ENCODE measurements around the gene RHBDD1.
"Not testable (repeated sequence)": the region's sequence is repeated elsewhere in the genome, so short reads cannot be mapped to it uniquely, and the experiment has no call there.

Gene RHBDD1

DNA sequence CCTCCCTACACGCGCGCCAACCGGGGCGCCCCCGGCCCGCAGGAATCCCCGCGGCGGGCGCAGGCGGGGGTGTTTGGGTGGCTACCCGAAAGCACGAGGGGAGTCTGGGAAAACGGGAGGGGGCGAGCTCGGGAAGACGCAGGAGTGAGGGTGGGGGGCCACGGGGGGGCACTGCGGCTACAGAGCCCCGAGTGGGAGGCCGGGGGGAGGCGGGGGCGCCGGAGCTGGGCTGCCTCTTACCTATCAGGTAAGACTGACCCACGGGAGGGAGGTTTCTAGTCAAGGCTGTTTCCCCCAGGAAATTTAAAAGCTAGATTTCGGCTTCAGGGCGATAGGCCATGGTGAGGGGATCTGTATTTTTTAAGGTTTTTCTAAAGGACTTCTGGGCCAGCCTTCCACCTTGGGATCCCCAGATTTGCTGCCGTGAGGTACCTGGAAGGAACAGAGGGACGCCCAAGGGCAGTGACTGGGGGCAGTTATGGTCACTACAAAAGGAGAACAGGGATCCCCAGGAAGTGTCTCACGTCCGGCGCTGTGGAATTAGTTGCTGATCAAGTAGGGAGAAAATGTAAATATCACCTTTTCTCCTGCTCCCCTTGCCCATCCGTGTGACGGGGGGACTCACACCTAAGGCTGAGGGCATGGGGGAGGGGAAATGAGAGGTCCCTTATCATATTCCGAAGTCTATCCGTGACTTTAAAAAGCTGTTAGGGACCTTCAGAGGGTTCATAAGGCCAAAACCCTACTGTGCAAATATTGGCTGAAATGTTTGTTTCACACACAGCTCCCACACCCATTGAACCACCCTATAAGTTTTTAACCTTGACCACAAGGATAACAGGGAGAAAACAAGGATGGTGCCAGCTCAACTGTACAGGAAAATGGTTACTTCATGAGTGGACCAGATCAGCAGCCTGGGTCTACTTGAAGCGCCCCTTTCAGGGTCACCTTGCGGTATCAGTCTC lies 35.6 kb upstream of the RHBDD1 start:
- no peak for DNase-seq (ENCODE audit: low spot score)

DNA sequence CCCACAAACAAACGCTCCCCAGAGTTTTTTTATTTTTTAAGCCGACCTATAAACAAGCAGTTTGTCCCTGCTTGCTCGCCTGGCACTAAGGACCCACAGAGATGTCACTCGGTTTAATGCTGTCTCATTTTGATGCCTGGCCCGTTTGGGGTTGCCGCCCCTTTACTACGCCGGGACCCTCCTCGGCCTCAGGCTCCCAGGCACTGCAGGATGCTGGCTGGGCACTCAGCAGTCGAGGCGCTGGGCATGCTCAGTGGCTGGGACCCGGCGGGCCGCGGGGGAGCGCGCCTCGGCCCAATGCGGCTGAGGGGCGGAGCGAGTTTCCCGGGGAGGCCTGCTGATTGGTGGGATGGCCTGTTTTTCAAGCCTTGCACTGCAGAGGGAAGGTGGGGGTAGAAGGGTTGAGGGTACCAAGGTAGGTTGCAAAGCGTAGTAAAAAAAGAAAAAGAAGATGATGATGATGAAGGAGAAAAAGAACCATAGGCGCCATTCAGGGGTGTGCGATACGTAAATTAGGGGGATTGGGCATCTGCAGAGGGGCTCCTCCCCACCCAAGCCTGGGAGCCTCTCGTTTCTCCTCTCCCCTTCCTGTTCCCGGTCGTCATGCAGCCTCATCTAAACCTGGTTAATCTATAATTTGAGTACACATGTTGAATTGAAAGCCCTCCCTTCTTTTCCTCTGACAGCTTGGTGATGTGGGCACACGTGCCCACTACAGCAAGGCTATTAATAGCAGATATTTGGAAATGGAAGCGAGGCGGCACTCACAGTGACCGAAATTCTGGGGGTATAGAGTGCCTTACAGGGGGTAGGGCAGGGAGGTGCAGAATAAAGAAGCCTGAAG lies 34.7 kb upstream of the RHBDD1 start:
- DNase-seq (ENCODE audit: low spot score): peak; percentile 90

DNA sequence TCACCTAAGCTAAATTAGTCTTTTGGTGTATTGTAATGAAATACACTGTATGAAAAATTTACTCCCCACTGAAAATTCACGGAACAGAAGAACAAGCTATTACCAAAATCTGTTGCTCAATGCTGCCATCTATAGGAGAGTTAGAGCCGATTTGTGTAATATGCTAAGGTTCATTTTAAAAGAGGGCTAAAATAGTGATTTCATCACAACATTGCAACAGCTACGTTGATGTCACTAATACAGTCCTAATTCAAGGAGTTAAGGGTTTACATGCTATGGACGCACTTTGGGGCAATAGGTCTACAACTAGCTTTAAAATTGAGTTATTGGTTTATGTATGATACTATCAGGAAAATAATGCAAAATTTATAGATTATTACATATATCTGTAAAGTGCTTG lies 33.3 kb upstream of the RHBDD1 start:
- DNase-seq (ENCODE audit: low spot score): peak; percentile 24

DNA sequence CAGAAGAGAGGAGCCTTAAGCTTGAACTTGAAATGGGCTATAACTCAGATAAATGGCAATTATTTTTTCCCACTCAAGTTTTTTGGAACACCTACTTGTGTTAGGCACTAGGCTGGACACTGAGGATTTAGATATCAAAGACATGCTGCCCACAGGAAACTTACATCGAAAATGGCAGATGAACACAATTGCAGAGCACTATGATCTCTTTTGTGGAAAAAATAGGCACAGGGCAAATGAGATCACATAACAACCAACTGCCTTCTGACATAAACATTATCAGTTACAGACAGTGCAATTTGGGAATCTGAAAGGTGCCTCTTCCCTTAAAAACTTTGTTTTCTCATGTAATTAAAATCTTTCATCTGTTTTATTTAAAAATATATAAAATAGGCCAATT lies 32.4 kb upstream of the RHBDD1 start:
- no peak for DNase-seq (ENCODE audit: low spot score)

DNA sequence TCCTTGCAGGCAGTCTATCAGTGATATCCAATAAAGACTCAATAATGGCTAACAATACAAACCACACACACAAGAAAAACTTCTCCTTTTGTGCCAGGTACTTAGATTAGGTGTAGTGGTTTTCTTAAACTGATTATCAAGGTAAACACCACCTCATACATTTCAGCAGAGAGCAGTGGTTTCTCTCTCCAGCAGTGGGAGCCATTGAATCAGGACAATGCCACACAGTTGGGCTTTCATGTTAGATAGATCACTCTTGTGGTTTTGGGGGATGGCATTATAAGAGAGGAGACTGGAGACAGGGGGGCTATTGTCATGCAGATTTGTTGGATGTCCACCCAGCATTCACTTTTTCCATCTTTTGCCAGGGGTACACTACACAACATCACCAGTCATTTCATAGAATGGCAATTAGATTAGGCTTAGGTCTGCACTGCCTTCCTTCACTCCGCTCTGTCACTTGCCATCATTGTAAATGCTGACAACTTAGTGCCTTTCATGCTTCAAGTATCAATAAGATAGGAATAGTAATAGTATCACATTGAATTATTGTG lies 22.6 kb upstream of the RHBDD1 start:
- peak; percentile 45 for DNase-seq (ENCODE audit: low spot score)

DNA sequence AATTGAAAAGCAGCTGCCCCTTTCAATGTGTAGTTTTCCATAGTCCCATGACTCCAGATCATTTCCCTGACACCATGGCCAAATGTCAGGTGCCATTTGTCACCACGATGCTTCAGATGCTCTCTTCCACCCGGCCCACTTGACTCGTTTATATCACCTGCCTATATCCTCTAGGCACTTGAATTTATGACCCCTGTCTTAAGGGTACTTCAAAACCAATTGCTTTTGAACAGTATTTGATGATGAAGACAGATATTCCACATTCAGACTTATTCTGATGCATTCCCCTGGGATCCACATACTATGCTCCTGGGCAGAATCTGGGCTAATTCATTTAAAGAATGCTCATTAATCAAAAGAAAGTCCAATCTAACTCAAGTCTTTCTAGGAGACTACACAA lies 16.9 kb upstream of the RHBDD1 start:
- DNase-seq (ENCODE audit: low spot score): no peak

DNA sequence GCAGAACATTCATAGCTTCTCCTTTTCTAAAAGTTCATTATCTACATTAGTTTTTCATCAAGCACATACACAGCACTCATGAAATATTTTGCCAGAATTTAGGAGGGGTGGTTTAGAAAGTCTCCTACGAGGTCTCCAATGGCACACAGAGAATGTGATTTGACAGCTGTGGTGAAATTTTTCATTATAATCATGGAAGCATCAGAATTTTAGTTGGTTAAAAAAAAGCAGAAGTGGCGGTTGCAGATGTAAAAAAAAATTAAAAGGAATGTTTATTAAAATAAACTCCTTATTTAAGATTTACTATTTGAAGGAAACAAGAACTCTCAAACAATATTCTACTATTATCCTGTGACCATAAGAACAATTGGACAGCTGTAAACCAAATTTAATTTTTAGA lies 10.8 kb upstream of the RHBDD1 start:
- no peak for DNase-seq (ENCODE audit: low spot score)

DNA sequence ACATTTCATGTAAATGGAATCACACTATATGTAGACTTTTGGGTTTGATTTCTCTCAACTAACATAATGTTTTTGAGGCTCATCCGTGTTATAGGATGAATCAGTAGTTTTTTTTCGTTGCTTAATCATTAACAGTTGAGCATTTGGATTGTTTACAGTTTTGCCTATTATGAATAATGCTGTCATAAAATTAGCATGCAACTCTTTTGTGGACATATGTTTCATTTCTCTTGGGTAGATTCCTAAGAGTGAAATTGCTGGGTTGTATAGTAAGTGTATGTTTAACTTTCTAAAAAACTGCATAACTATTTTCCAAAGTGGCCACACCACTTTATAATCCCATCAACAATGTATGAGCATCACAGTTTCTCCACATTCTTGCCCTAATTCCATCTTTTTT lies 7.7 kb upstream of the RHBDD1 start:
- no peak for DNase-seq (ENCODE audit: low spot score)

DNA sequence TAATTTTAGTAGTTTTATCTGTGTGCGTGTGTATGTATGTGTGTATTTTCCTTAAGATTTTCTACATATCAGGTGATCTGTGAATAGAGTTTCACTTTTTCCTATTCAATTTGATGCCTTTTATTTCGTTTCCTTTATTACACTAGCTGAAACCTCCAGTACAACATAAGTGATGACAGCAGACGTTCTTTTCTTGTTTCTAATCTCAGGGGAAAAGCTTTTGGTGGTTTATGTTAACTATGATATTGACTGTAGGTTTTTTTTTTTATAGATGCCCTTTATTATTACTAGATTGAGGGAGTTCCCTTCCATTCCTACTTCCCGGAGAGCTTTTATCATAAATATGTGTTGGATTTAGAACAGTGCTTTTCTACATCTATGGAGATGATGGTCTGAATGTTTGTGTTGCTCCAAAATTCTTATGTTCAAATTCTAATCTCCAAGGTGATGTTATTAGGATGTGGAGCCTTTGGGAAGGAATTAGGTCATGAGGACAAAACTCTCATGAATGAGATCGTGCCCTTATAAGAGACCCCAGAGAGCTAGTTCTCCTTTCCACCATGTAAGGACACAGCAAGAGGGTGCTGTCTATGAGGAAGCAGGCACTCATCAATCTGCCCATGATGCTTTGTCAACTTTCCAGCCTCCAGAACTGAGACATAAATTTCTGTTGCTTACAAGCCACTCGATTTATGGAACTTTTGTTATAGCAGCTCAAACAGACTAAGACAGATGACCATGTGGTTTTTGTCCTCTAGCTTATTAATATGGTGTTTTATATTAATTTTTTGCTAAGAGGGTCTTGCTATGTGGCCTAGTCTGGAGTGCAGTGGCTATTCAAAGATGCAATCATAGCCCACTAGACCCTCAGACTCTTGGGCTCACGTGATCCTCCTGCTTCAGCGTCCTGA lies 5.9 kb upstream of the RHBDD1 start:
- DNase-seq (ENCODE audit: low spot score): no peak

DNA sequence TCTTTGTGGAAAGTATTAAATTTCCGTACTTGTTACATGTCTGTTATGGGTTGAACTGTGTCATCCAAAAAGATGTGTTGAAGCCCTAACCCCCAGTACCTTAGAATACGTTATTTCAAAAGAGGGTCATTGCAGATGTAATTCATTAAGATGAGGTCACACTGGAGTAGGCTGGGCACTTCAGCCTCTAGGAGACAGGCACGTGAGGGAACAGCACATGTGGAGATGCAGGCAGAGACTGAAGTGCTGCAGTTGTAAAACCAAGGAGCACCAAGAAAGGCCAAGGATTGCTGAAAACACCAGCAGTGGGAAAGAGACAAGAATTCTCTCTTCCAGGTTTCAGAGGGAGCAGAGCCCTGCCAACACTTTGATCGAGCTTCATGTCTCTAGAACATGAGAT lies 4.6 kb upstream of the RHBDD1 start:
- no peak for DNase-seq (ENCODE audit: low spot score)

DNA sequence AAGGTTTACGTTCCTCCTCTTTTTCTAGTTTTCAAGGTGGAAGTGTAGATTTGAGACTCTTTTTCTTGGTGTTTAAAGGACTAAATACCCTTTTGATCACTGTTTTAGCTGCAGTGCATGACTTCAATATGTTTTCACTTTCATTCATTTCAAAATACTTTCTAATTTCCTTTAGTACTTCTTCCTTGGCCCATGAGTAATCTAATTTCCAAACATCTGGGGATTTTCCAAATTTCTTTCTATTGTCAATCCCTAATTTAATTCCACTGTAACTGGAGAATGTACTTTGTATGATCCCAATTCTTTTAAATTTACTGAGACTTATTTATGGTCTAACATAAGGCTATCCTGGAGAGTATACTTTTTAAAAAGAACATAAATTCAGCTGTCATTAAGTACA lies 3.8 kb upstream of the RHBDD1 start:
- no peak for DNase-seq (ENCODE audit: low spot score)

DNA sequence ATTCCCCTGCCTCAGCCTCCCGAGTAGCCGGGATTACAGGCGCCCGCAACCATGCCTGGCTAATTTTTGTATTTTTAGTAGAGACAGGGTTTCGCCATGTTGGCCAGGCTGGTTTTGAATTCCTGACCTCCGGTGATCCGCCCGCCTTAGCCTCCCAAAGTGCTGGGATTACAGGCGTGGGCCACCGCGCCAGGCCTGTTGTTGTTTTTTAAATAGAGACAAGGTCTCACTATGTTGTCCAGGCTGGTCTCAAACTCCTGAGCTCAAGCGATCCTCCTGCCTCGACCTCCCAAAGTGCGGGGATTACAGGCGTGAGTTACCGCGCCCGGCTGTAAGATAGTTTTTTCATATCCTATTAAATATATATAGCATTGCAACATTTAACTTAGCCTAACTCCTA lies 974 bp upstream of the RHBDD1 start:
- not testable (repeated sequence) for DNase-seq (ENCODE audit: low spot score)

DNA sequence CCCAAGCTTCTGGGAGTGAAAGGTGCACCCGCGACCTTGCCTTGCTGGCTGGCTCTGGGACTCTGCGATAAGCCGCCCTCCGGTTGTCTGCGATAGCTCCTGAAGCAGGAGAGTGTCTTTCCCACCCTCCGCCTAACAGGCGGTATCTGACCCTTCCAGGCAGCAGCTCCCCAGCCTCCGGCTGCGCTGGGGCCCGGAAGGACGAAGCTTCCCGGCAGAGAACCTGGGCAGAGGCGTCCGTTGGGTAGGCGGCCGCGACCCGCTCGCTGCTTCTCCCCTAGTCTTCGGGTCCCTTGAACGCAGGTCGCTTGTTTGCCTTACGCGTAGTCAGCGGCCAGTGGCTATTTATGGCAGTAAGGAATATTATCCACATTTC lies 446 bp upstream of the RHBDD1 start:
- DNase-seq (ENCODE audit: low spot score): peak; percentile 63

DNA sequence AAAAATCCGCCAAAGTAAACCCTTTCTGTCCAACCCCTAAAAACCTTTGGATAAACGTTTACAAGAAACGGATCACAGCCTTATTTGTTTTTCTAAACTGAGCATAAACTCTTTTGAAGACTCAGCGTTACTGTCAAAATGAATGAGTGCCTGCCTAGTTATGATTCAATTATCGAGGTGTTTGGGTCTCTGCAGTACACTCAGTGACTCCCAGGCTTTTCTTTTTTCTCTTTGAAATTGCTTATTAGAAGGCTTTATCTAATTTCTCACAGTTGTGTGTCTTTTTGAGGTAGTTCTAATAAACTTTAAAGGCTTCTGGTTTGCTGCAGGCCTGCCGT lies 663 bp downstream of the RHBDD1 start:
- no peak for DNase-seq (ENCODE audit: low spot score)

DNA sequence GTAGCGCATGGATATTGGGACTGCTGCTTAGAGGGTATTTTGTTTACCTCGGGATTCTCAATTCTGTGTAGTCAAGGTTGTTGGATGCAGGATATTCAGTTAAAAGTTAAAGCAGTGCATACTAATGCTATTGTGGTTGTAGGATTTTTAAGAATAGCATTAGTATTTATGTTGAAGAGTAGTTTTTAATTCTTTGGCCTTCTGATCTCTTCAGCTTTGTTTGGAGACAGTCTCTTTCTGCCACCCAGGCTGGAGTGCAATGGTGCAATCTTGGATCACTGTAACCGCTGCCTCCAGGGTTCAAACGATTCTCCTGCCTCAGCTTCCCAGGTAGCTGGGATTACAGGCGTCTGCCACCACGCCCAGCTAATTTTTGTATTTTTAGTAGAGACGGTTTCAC lies 1.5 kb downstream of the RHBDD1 start:
- DNase-seq (ENCODE audit: low spot score): no peak

DNA sequence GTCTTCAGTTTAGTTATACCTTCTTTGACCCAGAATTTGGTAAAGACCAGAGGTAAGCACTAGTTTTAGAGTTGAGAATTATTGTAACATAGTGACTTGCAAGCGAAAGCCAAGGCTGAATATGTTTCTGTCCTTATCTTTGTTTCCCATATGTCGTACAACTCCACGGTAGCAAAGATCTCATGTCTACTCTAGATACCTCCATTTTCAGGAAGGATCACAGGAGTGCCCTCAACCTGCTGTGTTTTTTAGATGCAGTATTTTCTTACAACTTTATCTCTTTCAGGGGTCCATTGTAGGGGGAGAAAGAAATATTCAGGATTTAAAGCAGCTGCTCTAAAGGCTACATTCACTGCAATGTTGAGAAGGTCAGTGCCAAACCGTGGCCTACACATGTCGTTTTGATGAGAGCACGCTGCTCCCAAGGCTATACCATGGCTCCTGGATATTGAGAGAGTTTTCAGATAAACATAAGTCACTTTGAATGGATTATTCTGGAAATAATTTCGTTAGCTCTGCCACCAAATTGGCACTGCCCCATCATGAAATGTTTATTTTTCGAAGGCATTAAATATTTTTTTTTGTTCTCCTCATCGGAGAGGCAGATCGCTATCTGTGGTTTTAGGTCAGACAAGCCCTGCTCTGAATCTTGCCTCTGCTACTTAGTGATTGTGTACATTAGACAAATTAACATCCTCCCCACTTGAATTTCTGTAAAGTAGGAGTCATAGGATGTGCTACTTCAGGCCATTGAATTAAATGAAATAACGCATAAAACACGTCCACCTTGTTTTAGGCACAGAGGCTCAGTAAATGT lies 2.1 kb downstream of the RHBDD1 start:
- no peak for DNase-seq (ENCODE audit: low spot score)

DNA sequence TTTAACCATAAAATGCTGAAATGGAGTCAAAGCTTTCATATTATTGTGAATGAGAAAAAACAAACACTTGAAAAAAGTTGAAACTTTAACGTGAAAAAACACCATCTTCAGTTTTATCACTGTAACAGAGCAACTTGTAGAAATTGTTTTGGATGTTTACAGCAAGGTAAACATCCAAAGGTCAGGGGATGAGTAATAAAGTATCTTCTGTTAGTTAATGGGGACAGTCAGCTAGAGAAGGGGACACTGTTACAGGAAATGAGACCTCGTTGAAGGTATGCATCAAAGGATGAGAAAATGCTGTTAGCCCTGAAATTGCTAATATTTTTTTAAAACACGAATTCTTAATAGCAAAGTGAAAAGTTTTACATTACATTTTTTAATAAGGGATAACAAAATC lies 2.9 kb downstream of the RHBDD1 start:
- no peak for DNase-seq (ENCODE audit: low spot score)

DNA sequence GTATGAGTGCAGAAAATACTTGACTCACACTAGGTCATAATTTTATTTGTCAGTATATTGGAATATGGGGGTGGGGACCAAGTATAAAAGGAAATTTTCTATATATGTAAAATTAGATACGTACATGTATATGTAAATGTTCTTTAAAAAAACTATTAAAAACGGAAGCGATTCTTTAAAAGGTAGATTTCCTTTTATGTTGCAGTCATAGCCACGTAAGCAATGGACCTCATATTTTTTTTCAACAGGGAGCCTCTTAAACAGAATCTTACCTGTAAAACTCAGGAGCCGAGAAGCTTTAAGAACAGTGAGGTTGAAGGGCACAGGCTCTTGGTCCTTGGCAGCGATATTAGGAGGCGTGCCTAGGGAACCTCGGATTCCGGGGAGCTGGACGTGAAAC lies 3.3 kb downstream of the RHBDD1 start:
- DNase-seq (ENCODE audit: low spot score): no peak

DNA sequence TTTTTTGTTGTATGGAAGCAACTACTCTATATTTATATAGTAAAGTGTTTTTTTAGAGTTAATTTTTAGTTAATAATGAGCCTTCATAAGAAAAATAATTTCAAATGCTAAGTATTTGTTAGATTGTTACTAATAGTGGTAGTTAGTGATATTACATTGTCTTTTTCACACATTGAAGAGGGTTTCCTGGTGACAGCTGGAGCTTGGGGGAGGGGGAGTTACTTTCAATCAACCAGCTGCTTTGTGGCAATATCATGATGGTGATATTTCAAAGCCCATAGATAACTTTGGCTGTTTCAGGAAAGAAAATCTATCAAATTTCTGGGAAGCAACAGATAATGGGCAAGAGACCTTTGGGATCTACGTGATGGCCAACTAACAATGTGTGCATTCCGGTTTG lies 4.1 kb downstream of the RHBDD1 start:
- DNase-seq (ENCODE audit: low spot score): no peak

DNA sequence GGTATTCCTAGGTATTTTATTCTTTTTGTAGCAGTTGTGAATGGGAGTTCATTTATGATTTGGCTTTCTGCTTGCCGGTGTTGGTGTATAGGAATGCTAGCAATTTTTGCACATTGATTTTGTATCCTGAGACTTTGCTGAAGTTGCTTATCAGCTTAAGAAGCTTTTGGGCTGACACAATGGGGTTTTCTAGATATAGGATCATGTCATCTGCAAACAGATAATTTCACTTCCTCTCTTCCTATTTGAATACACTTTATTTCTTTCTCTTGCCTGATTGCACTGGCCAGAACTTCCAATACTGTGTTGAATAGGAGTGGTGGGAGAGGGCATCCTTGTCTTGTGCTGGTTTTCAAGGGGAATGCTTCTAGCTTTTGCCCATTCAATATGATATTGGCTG lies 7.1 kb downstream of the RHBDD1 start:
- not testable (repeated sequence) for DNase-seq (ENCODE audit: low spot score)

Measured in D341Med (cell line).